Endothelial cell of umbilical vein (primary cell): Measurements from ENCODE around the gene THOC5. TPM values are rescaled to one million over a fixed set of nuclear protein-coding genes. Genes with fewer than 3 reads are reported as not detected.
"Not testable (repeated sequence)": the region's sequence is repeated elsewhere in the genome, so short reads cannot be mapped to it uniquely, and the experiment has no call there.

ENCODE experiments used
- BruUV-seq: library from RNA; stranded (reverse); fragments of 400-500 nt; replicated peaks from 2 replicates; lab custom pipeline; 2021; lab: Mats Ljungman, UMichigan
- CTCF ChIA-PET: fragments of 300-600, 350-600 bp; sonication (Branson Sonifier 250); formaldehyde crosslinking; loops from one replicate; lab custom pipeline; 2021; ENCODE audit warnings: antibody characterized with exemption, inconsistent platforms; lab: Charles Lee
- POLR2A ChIA-PET: fragments of 300-600, 350-600 bp; sonication (Branson Sonifier 250); formaldehyde crosslinking; loops from one replicate; lab custom pipeline; 2021; ENCODE audit warnings: antibody characterized with exemption, inconsistent platforms; lab: Charles Lee
- DNase-seq: peaks from one replicate; pipeline ENCODE4 v3.0.0-alpha.2; 2011; ENCODE audit warnings: low read depth, low spot score
- FAIRE-seq: peaks from 2 replicates; lab custom pipeline; 2011; peaks lifted over from hg19 to GRCh38; lab: Jason Lieb, UNC
- H2AFZ ChIP-seq: 2 replicates; pipeline ENCODE4 v1.6.0; 2012; ENCODE audit warnings: low read depth, low read length, control low read depth, inconsistent platforms
- H3K27ac ChIP-seq: 2 replicates; pipeline ENCODE4 v1.5.1; 2011; ENCODE audit warnings: low read depth, mild to moderate bottlenecking, control low read depth, low read length, moderate library complexity; ENCODE audit not compliant: insufficient read depth
- H3K27me3 ChIP-seq, 2 experiments: 2 replicates each; pipeline versions ENCODE4 v1.6.0 to v1.6.1; 2011; ENCODE audit warnings: low read length in 2 of 2, mixed read lengths in 1 of 2; ENCODE audit not compliant: control insufficient read depth in 2 of 2, insufficient read depth in 2 of 2
- H3K36me3 ChIP-seq, 2 experiments: 2 replicates in 1 of 2; 3 replicates in 1 of 2; pipeline ENCODE4 v1.5.1; 2011; ENCODE audit warnings: low read length in 2 of 2, mild to moderate bottlenecking in 1 of 2, moderate library complexity in 1 of 2; ENCODE audit not compliant: control insufficient read depth in 2 of 2, insufficient read depth in 2 of 2; ENCODE audit errors: extremely low read depth in 1 of 2
- H3K4me1 ChIP-seq: 3 replicates; pipeline ENCODE4 v1.5.1; 2011; ENCODE audit warnings: mild to moderate bottlenecking, low read length; ENCODE audit not compliant: control insufficient read depth, insufficient read depth; ENCODE audit errors: extremely low read depth
- H3K4me2 ChIP-seq: 2 replicates; pipeline ENCODE4 v1.6.1; 2011; ENCODE audit warnings: low read length, control low read depth, mixed read lengths; ENCODE audit not compliant: insufficient read depth
- H3K4me3 ChIP-seq, 3 experiments: fragments of 200-600 bp in 1 of 3; sonication (generic), shearing (Covaris generic) in 1 of 3; replicated peaks in 1 of 3; 2 replicates each; pipeline ENCODE4 v1.5.1; 2011 to 2016; ENCODE audit warnings: control low read depth in 3 of 3, low read length in 3 of 3, mild to moderate bottlenecking in 2 of 3, inconsistent platforms in 1 of 3, low read depth in 1 of 3, moderate library complexity in 1 of 3; ENCODE audit not compliant: insufficient read depth in 1 of 3
- H3K79me2 ChIP-seq: 2 replicates; pipeline ENCODE4 v1.6.0; 2012; ENCODE audit warnings: low read length, inconsistent platforms; ENCODE audit not compliant: control insufficient read depth, insufficient read depth
- H3K9ac ChIP-seq: replicated peaks from 2 replicates; pipeline ENCODE3; 2011; ENCODE audit warnings: low read length, control low read depth; ENCODE audit not compliant: insufficient read depth; ENCODE audit errors: extremely low read depth
- H3K9me1 ChIP-seq: replicated peaks from 3 replicates; pipeline ENCODE4 v1.6.0; 2011; ENCODE audit warnings: mild to moderate bottlenecking, low read length; ENCODE audit not compliant: control insufficient read depth, insufficient read depth; ENCODE audit errors: extremely low read depth
- H3K9me3 ChIP-seq: replicated peaks from 2 replicates; pipeline ENCODE4 v1.5.1; 2012; ENCODE audit warnings: low read length, inconsistent platforms; ENCODE audit not compliant: control insufficient read depth, insufficient read depth
- H4K20me1 ChIP-seq: replicated peaks from 2 replicates; pipeline ENCODE3; 2011; ENCODE audit warnings: mild to moderate bottlenecking, low read length; ENCODE audit not compliant: control insufficient read depth, insufficient read depth; ENCODE audit errors: extremely low read depth
- EZH2 ChIP-seq: IDR thresholded peaks from 2 replicates; pipeline ENCODE4 v1.6.1; 2012; ENCODE audit warnings: borderline replicate concordance, low read depth, mild to moderate bottlenecking, moderate library complexity, low read length, inconsistent platforms; ENCODE audit not compliant: severe bottlenecking
- JUN ChIP-seq: IDR thresholded peaks from 2 replicates; pipeline ENCODE4 v1.6.1; 2011; ENCODE audit warnings: borderline replicate concordance, low read depth; ENCODE audit not compliant: insufficient read length, insufficient read depth
- MYC ChIP-seq: IDR thresholded peaks from one replicate; pipeline ENCODE4 v1.6.1; 2011; ENCODE audit warnings: mild to moderate bottlenecking, low read depth, low read length
- POLR2A ChIP-seq: IDR thresholded peaks from 2 replicates; pipeline ENCODE4 v1.6.1; 2012; ENCODE audit warnings: low read depth, mild to moderate bottlenecking, control low read depth, low read length
- dilution Hi-C: fragments of 300-500 bp; cut with MboI; formaldehyde crosslinking; loops from one replicate; pipeline ENCODE4 v1.15.0; 2019; ENCODE audit warnings: low sequenced_read_pairs; ENCODE audit not compliant: extremely low pct_ligation_motif_present
- intact Hi-C: fragments of 100-400 bp; cut with micrococcal nuclease; formaldehyde crosslinking; loops from one replicate; pipeline ENCODE4 v1.10.0; 2022
- polyA plus RNA-seq, 4 experiments: library from polyadenylated mRNA; depleted of rRNA in 3 of 4; stranded (reverse) in 3 of 4; unstranded in 1 of 4; fragments of >200 nt; gene quantifications; 2 replicates each; pipeline versions ENCODE4 v1.2.1 to v1.2.3, GENCODE V29; 2011 to 2012; ENCODE audit warnings: missing spikeins in 1 of 4
- total RNA-seq: library from RNA; stranded (reverse); gene quantifications from 2 replicates; pipeline ENCODE4 v1.2.3, GENCODE V29; 2021
- TF ChIP-seq, protein P1 (sequence below): IDR thresholded peaks from 2 replicates; pipeline ENCODE4 v1.6.1; 2011; ENCODE audit not compliant: insufficient read depth, insufficient read length
- TF ChIP-seq, protein P2 (sequence below), 2 donors: IDR thresholded peaks; 1 replicate in 1 of 2; 2 replicates in 1 of 2; pipeline ENCODE4 v1.5.1; 2011; ENCODE audit warnings: low read length in 2 of 2, mild to moderate bottlenecking in 2 of 2, moderate library complexity in 2 of 2, control low read depth in 1 of 2, inconsistent platforms in 1 of 2, low read depth in 1 of 2; ENCODE audit not compliant: insufficient read depth in 1 of 2; ENCODE audit errors: extremely low read depth in 1 of 2

THOC5 gene
- total and polyA plus RNA-seq, 2 donors (not counting 3 experiments of a cell fraction or from before 2014, with no cell fraction given), result 35.0 to 82.9 TPM

DNA sequence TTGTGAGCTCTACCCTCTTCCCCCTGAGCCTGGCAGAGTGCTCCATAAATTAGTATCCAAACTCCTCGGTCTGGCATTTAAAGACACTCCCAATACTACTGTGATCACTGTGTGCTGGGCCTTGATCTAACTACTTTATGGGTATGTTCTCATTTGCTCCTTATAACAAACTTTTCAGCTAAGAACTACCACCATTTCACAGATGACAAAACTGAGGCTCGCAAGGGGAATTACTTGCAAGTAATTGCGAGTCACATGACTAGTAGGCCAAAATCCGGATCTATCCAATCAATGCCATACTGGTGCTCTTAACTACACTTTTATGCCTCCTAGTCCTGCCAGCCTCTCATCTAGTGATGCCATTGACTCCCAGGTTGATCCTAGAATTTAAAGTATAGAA is 3.6 kb downstream of the THOC5 start:
- ChIA-PET POLR2A (no interaction called here), CTCF (no interaction called here)
- DNase-seq (no peak), FAIRE-seq (no peak)
- H3K9ac ChIP-seq, result no peak overlapping the region
- no TSS peak for BruUV-seq
- peaks cover 20% of the 10 kb centered on the region for H3K79me2 ChIP-seq
- no peaks in the 10 kb centered on the region for H4K20me1 ChIP-seq
- no peaks in the 10 kb centered on the region for H3K9me3 ChIP-seq
- no peaks in the 10 kb centered on the region for H3K9me1 ChIP-seq
- no peak overlapping the region for H2AFZ ChIP-seq
- TF ChIP-seq EZH2 (no peak), MYC (no peak), JUN (no peak), POLR2A (no peak)
- TF ChIP-seq, protein P1, sequence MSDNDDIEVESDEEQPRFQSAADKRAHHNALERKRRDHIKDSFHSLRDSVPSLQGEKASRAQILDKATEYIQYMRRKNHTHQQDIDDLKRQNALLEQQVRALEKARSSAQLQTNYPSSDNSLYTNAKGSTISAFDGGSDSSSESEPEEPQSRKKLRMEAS, result no peak
- TF ChIP-seq, protein P2, sequence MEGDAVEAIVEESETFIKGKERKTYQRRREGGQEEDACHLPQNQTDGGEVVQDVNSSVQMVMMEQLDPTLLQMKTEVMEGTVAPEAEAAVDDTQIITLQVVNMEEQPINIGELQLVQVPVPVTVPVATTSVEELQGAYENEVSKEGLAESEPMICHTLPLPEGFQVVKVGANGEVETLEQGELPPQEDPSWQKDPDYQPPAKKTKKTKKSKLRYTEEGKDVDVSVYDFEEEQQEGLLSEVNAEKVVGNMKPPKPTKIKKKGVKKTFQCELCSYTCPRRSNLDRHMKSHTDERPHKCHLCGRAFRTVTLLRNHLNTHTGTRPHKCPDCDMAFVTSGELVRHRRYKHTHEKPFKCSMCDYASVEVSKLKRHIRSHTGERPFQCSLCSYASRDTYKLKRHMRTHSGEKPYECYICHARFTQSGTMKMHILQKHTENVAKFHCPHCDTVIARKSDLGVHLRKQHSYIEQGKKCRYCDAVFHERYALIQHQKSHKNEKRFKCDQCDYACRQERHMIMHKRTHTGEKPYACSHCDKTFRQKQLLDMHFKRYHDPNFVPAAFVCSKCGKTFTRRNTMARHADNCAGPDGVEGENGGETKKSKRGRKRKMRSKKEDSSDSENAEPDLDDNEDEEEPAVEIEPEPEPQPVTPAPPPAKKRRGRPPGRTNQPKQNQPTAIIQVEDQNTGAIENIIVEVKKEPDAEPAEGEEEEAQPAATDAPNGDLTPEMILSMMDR (IDR thresholded peaks at IDR 0.05; ENCODE audit: extremely low read depth in 1 of 2, insufficient read depth in 1 of 2, low read depth in 1 of 2, low read length in 2 of 2), result no peak
- no peak overlapping the region for H3K27ac ChIP-seq
- no peak overlapping the region for H3K4me2 ChIP-seq
- no peaks in the 10 kb centered on the region for H3K27me3 ChIP-seq
- dilution Hi-C loops, result no loop called here
- H3K4me1 ChIP-seq, result peaks cover 8% of the 10 kb centered on the region
- intact Hi-C loops, result no loop called here
- no peak overlapping the region for H3K4me3 ChIP-seq
- H3K36me3 ChIP-seq, result peaks cover 3 to 15% of the 10 kb centered on the region in 2 experiments

DNA sequence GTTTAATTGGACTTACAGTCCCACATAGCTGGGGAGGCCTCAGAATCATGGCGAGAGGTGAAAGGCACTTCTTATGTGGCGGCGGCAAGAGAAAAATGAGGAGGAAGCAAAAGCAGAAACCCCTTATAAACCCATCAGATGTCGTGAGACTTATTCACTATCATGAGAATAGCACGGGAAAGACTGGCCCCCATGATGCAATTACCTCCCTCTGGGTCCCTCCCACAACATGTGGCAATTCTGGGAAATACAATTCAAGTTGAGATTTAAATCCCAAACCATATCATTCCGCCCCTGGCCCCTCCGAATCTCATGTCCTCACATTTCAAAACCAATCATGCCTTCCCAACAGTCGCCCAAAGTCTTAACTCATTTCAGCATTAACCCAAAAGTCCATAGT is 8.5 kb downstream of the THOC5 start:
- dilution Hi-C loops, H3K4me2 ChIP-seq, FAIRE-seq, H2AFZ ChIP-seq, intact Hi-C loops, H3K9me3 ChIP-seq, H3K79me2 ChIP-seq, H4K20me1 ChIP-seq, H3K4me1 ChIP-seq, POLR2A ChIA-PET, H3K9me1 ChIP-seq, H3K27me3 ChIP-seq, BruUV-seq, H3K9ac ChIP-seq, DNase-seq, H3K27ac ChIP-seq, H3K4me3 ChIP-seq: not testable (repeated sequence)
- CTCF ChIA-PET, result interaction anchor here (1.1 kb wide), 1 partner anchor 8 kb away, joined by 3 read pairs; the partner anchor contains the start of gene THOC5
- H3K36me3 ChIP-seq, result peaks cover 13 to 32% of the 10 kb centered on the region in 2 experiments
